Measurements from ENCODE around the gene PYGO2.
"Not testable (repeated sequence)": the region's sequence is repeated elsewhere in the genome, so short reads cannot be mapped to it uniquely, and the experiment has no call there.

Gene PYGO2

GRCh38 chr1:154940213-154940560, 21.4 kb downstream of the PYGO2 start:
- no peak for FAIRE-seq

DNA sequence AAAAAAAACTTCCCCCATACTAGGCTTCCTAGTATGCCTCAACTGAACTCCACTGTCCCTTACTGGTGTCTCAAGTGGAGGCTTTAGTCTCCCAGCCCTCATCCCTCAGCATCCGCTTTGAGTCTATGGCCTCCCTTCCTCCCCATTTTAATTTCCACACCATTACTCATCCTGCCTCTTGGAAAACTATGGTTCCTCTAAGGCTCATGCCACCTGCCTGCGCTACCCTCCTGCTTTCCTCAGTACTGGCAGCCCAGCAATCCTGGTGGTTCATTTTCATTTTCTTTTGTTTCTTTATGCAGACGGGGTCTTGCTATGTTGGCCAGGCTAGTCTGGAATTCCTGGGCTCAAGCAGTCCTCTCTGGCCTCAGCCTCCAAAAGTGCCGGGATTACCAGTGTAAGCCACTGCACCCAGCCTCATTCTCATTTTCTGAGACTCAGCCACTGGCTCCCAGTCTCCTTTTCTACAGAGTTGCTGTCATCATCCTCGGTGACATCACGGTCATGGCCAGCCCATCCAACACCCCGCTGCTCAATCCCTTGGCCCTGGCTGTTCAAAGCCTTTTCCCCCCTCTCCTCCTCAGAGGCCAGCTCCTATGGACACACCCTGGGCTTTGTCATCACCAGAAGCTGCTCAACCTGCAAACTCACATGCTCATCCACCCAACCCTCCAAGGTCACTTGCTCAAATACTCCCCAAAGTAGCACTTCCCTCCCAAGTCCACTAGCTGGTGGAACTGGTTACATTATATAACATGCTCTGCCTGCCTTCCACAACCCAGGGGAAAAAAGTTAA, 22.8 kb downstream of the PYGO2 start:
- FAIRE-seq = no peak

- FAIRE-seq = no peak
These were observed 23.6 kb downstream of the PYGO2 start for GRCh38 chr1:154937988-154938386.

GRCh38 chr1:154937085-154937987, 24.2 kb downstream of the PYGO2 start:
- FAIRE-seq = no peak

DNA sequence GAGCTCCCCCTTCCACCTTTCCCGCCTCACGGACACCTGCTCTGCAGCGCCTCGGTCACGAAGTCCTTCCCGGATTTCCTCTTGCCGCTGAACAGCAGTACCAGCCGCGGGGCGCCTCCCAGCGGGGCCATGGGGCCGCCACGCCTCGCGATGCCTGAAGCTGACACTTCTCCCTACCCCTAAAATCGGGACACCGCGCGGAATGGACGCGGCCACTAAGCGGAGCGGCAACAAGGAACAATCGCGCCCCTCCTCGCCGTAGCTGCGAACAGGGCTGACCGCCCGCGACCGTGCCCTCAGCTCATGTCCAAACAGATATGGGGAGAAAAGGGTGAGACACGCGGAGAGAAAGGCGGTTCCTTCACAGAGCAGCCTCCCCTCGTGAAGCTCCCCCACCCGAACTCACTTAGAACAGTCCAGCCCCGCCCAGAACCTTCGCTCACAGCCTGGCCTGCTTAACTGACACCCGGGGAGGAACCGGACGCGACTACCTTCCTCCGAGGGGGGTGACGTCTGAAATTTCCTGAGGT, 25.0 kb downstream of the PYGO2 start, which contains the start of gene PMVK:
Gene PMVK, minus strand, starts transcription at position 165 of the 530 bp plus-strand sequence. Its CDS starts 34 bp downstream, at position 131.
- FAIRE-seq = no peak

DNA sequence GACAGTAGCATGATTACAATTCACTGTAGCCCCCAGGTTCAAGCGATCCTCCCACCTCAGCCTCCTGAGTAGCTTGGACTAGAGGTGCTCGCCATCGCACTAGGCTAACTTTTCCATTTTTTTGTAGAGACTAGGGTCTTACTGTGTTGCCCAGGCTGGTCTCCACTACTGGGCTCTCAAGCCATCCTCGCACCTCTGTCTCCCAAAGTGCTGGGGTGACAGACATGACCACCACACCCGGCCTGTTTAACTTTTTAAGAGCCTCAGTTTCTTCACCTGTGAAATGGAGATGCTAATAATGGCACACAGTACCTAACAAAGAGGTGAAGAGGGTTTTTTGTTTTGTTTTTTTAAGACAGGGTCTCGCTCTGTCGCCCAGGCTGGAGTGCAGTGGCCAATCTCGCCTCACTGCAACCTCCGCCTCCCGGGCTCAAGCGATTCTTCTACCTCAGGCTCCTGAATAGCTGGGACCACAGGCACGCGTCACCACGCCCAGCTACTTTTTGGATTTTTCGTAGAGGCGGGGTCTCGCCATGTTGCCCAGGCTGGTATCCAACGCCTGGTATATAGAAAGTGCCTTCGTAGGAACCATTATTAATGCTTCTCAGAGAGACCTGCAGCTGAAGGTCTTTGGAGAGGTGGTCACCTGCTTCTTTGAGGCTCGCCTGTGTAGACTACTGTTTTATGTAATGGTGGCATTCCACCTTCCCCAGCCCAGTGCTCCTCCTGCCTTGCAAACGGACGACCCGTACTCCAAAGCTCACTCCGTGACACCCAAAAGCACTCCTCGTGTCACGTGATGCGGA, 25.6 kb downstream of the PYGO2 start:
- FAIRE-seq = no peak

GRCh38 chr1:154934358-154934948, 27.1 kb downstream of the PYGO2 start:
- FAIRE-seq = no peak

DNA sequence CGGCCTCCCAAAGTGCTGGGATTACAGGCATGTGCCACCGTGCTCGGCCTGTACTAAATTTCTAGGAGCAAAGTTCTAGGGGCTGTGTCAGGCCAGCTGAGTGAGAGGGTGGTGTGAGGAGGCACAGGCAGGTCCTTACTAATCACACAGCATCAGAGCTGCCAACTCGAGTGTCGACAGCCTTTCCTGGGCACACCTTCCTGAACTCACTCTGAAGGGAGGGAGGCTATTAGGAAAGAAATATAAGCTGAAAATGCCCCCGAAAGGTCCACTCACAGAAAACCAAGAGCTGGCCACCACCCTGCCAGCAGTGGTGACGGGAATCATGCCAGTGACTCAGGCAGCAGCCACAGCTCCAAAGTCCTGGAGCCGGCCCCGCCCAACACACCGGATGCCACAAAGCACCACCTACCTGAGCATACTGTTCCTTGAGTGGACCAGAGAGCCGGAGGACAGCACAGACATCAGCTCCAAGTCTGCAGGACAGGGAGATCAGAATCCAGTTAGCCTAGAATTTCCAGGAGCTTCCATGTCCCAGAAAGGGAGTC, 29.6 kb downstream of the PYGO2 start:
- no peak for FAIRE-seq

- FAIRE-seq = no peak
These were observed 35.4 kb downstream of the PYGO2 start for GRCh38 chr1:154926201-154926600.

GRCh38 chr1:154925335-154926170, 36.0 kb downstream of the PYGO2 start:
- FAIRE-seq = no peak

- no peak for FAIRE-seq
These were observed 37.9 kb downstream of the PYGO2 start for GRCh38 chr1:154923695-154924094.

DNA sequence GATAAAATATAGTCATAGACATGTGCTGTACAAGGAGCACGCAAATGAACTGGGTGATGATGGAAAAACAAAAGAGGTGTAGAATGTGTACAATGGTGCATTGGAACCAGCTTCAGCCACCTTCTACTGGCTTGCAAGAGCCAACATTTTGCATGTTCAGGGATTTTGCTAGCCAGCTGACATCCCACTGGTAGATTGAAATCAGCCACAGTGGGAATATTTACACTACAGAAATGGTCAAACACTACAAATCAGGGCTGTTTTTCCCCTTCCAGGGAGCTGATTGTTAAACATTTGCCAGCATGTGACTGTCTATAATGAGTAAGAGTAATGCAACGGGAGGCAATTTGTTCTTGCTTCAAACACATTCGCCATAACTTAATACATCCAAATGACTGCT, 48.3 kb downstream of the PYGO2 start:
- no peak for FAIRE-seq

GRCh38 chr1:154912755-154913154, 48.8 kb downstream of the PYGO2 start:
- FAIRE-seq = no peak

- FAIRE-seq = no peak
These were observed 49.7 kb downstream of the PYGO2 start for GRCh38 chr1:154911691-154912550.

GRCh38 chr1:154910851-154911250, 50.7 kb downstream of the PYGO2 start:
- FAIRE-seq = no peak

DNA sequence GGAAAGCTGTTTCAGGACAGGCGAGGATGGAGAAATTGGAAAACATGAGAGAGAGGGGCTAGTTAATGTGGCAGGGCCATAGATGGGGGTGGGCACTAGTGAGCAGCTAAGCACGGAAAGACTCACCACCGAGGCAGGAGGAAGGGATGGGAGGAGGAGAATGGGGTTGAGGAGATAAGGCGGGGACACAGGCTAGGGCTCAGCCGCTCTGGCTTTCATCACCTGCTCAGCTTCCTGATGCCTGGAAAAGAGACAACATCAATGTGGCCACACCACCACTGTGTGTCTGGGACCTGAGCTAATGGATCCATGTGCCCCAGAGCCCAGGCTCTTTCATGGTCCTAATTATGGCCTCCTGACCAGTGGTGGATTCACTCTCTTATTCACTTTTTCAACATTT, 52.6 kb downstream of the PYGO2 start:
- FAIRE-seq = no peak

GRCh38 chr1:154908129-154908528, 53.5 kb downstream of the PYGO2 start:
- FAIRE-seq = not testable (repeated sequence)

Data from A204.1 (cell line).